MM.1S (cell line): ENCODE results near the gene KRT9.

ENCODE experiments used
- DNase-seq: peaks from one replicate; pipeline ENCODE4 v3.0.0-alpha.2; 2015
- H2AFZ ChIP-seq: fragments of 300-600 bp; sonication (generic); 2 replicates; pipeline ENCODE4 v1.6.0; 2016; ENCODE audit warnings: antibody characterized with exemption, low read length
- H3F3A ChIP-seq: fragments of 300-600 bp; sonication (generic); 2 replicates; pipeline ENCODE4 v1.6.1; 2016; ENCODE audit warnings: mild to moderate bottlenecking, antibody characterized with exemption, low read length, moderate library complexity, mixed read lengths; ENCODE audit not compliant: insufficient read depth
- H3K27ac ChIP-seq: fragments of 300-600 bp; sonication (generic); 2 replicates; pipeline ENCODE4 v1.5.1; 2016; ENCODE audit warnings: mild to moderate bottlenecking, low read length
- H3K27me3 ChIP-seq: fragments of 300-600 bp; sonication (generic); replicated peaks from 2 replicates; pipeline ENCODE4 v1.6.0; 2016; ENCODE audit warnings: low read length; ENCODE audit not compliant: insufficient read depth
- H3K36me3 ChIP-seq: fragments of 300-600 bp; sonication (generic); replicated peaks from 2 replicates; pipeline ENCODE4 v1.6.1; 2016; ENCODE audit warnings: mild to moderate bottlenecking, low read length, mixed read lengths; ENCODE audit not compliant: insufficient read depth
- H3K4me1 ChIP-seq: fragments of 300-600 bp; sonication (generic); 2 replicates; pipeline ENCODE4 v1.6.1; 2016; ENCODE audit warnings: low read length, mixed read lengths
- H3K4me2 ChIP-seq: fragments of 300-600 bp; sonication (generic); 2 replicates; pipeline ENCODE4 v1.6.0; 2016; ENCODE audit warnings: low read depth, low read length
- H3K4me3 ChIP-seq: fragments of 300-600 bp; sonication (generic); 2 replicates; pipeline ENCODE4 v1.5.1; 2016; ENCODE audit warnings: low read length, mixed read lengths
- H3K79me2 ChIP-seq: fragments of 300-600 bp; sonication (generic); 2 replicates; pipeline ENCODE4 v1.6.1; 2016; ENCODE audit warnings: mixed run types, low read length, mixed read lengths
- H3K9ac ChIP-seq: fragments of 300-600 bp; sonication (generic); 2 replicates; pipeline ENCODE4 v1.6.1; 2016; ENCODE audit warnings: low read length, mixed read lengths
- H3K9me2 ChIP-seq: fragments of 300-600 bp; sonication (generic); replicated peaks from 2 replicates; pipeline ENCODE4 v1.6.1; 2016; ENCODE audit warnings: mild to moderate bottlenecking, low read length, mixed read lengths; ENCODE audit not compliant: insufficient read depth
- H3K9me3 ChIP-seq: fragments of 300-600 bp; sonication (generic); replicated peaks from 2 replicates; pipeline ENCODE4 v1.6.1; 2016; ENCODE audit warnings: mild to moderate bottlenecking, low read length, mixed read lengths; ENCODE audit not compliant: insufficient read depth
- H4K20me1 ChIP-seq: fragments of 300-600 bp; sonication (generic); 2 replicates; pipeline ENCODE4 v1.6.1; 2016; ENCODE audit warnings: mild to moderate bottlenecking, low read length, moderate library complexity, mixed read lengths; ENCODE audit not compliant: insufficient read depth
- CTCF ChIP-seq: fragments of 300-600 bp; sonication (generic); IDR thresholded peaks from 2 replicates; pipeline ENCODE4 v1.5.1; 2016; ENCODE audit warnings: antibody characterized with exemption, low read length, mixed read lengths
- EZH2 ChIP-seq: fragments of 300-600 bp; sonication (generic); optimal IDR thresholded peaks from 2 replicates; pipeline ENCODE3; 2017; ENCODE audit warnings: low read depth, mild to moderate bottlenecking, antibody characterized with exemption, low read length, mixed read lengths
- EZH2phosphoT487 ChIP-seq: fragments of 300-600 bp; sonication (generic); IDR thresholded peaks from 2 replicates; pipeline ENCODE4 v1.6.1; 2018; ENCODE audit warnings: antibody characterized with exemption, low read length

KRT9 gene

DNA sequence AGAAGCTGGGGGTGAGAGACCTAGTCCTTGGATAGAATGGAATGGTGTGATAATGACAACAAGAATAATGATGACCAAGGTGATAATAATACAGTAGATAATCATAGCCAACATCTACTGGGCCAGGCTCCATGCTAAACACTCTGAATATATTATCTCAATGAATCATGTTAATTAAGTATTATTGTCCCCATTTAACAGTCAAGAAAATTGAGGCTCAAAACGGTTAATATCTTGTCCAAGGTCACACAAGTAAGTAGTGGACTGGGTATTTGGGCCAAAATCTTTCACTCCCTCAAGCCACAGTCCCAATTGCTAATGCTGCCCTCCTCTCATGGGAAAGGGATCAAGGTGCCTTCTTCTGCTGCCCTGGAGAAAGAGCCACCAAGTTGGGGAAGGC, 39.9 kb downstream of the KRT9 start:
- no peaks in the 10 kb centered on the region for H3K36me3 ChIP-seq
- H3F3A ChIP-seq, result no peaks in the 10 kb centered on the region
- H3K4me3 ChIP-seq, result no peak overlapping the region
- H3K4me2 ChIP-seq, result no peak overlapping the region
- H3K4me1 ChIP-seq, result no peaks in the 10 kb centered on the region
- TF ChIP-seq EZH2 (no peak), EZH2phosphoT487 (no peak), CTCF (no peak)
- no peaks in the 10 kb centered on the region for H3K79me2 ChIP-seq
- H3K9me2 ChIP-seq, result no peaks in the 10 kb centered on the region
- DNase-seq, result no peak
- no peaks in the 10 kb centered on the region for H4K20me1 ChIP-seq
- no peak overlapping the region for H3K27ac ChIP-seq
- peaks cover 25% of the 10 kb centered on the region for H3K27me3 ChIP-seq
- H2AFZ ChIP-seq, result no peak overlapping the region
- H3K9me3 ChIP-seq, result no peaks in the 10 kb centered on the region
- no peak overlapping the region for H3K9ac ChIP-seq

- Histone ChIP-seq H3K4me2 (no peak overlapping the region), H3K9me2 (no peaks in the 10 kb centered on the region), H4K20me1 (no peaks in the 10 kb centered on the region), H2AFZ (no peak overlapping the region), H3K4me3 (no peak overlapping the region), H3K4me1 (no peaks in the 10 kb centered on the region), H3K27ac (no peak overlapping the region), H3K9ac (no peak overlapping the region), H3K36me3 (no peaks in the 10 kb centered on the region), H3F3A (no peaks in the 10 kb centered on the region), H3K9me3 (no peaks in the 10 kb centered on the region), H3K79me2 (no peaks in the 10 kb centered on the region), H3K27me3 (peaks cover 30% of the 10 kb centered on the region)
- no peak for DNase-seq
- TF ChIP-seq EZH2, result no peak
- no peak for TF ChIP-seq EZH2phosphoT487
- TF ChIP-seq CTCF, result no peak
Measured at GRCh38 chr17:41530062-41531048, 41.5 kb downstream of the KRT9 start.

GRCh38 chr17:41529491-41529915, 42.4 kb downstream of the KRT9 start:
- H3K4me1 ChIP-seq, result no peaks in the 10 kb centered on the region
- H3K9ac ChIP-seq, result no peak overlapping the region
- H3K79me2 ChIP-seq, result no peaks in the 10 kb centered on the region
- H2AFZ ChIP-seq, result no peak overlapping the region
- no peak overlapping the region for H3K27ac ChIP-seq
- no peaks in the 10 kb centered on the region for H4K20me1 ChIP-seq
- peaks cover 30% of the 10 kb centered on the region for H3K27me3 ChIP-seq
- no peak overlapping the region for H3K4me2 ChIP-seq
- H3K4me3 ChIP-seq, result no peak overlapping the region
- DNase-seq, result no peak
- TF ChIP-seq EZH2phosphoT487 (no peak), CTCF (no peak), EZH2 (no peak)
- H3F3A ChIP-seq, result no peaks in the 10 kb centered on the region
- no peaks in the 10 kb centered on the region for H3K9me2 ChIP-seq
- no peaks in the 10 kb centered on the region for H3K36me3 ChIP-seq
- no peaks in the 10 kb centered on the region for H3K9me3 ChIP-seq
